PC-9 (cell line): Measurements from ENCODE around the gene ZBED1. TPM values are rescaled to one million over a fixed set of nuclear protein-coding genes. Genes with fewer than 3 reads are reported as not detected.

ENCODE experiments used
- BruUV-seq: library from RNA; stranded (reverse); fragments of 400-500 nt; replicated peaks from 2 replicates; lab custom pipeline; 2021; lab: Mats Ljungman, UMichigan
- CTCF ChIA-PET: fragments of 300-600 bp; sonication (Branson Sonifier 250); formaldehyde crosslinking; loops from one replicate; lab custom pipeline; 2022; ENCODE audit warnings: antibody characterized with exemption; lab: Charles Lee
- POLR2A ChIA-PET: fragments of 300-600 bp; sonication (Branson Sonifier 250); formaldehyde crosslinking; loops from one replicate; lab custom pipeline; 2022; ENCODE audit warnings: antibody characterized with exemption; ENCODE audit not compliant: unreplicated experiment; lab: Charles Lee
- DNase-seq, 2 experiments: peaks; one replicate each; pipeline versions ENCODE4 v3.0.0 to v3.0.0-alpha.2; 2015 to 2022; ENCODE audit warnings: mixed read lengths in 1 of 2
- H2AFZ ChIP-seq: fragments of 200-600 bp; sonication (generic); 2 replicates; pipeline ENCODE4 v1.8.1; 2017; ENCODE audit warnings: antibody characterized with exemption
- H3F3A ChIP-seq: fragments of 200-600 bp; sonication (generic); 2 replicates; pipeline ENCODE4 v1.8.1; 2017; ENCODE audit warnings: antibody characterized with exemption, mild to moderate bottlenecking, low read depth; ENCODE audit not compliant: insufficient read depth
- H3K27ac ChIP-seq: fragments of 200-600 bp; sonication (generic); 2 replicates; pipeline ENCODE4 v1.6.1; 2016; ENCODE audit warnings: mixed run types
- H3K27me3 ChIP-seq: fragments of 200-600 bp; sonication (generic); 2 replicates; pipeline ENCODE4 v1.6.1; 2016; ENCODE audit warnings: low read depth, mixed run types; ENCODE audit not compliant: insufficient read depth
- H3K36me3 ChIP-seq: fragments of 200-600 bp; sonication (generic); 2 replicates; pipeline ENCODE4 v1.6.1; 2016; ENCODE audit warnings: low read depth, mixed run types
- H3K4me1 ChIP-seq: fragments of 200-600 bp; sonication (generic); replicated peaks from 2 replicates; pipeline ENCODE4 v1.6.1; 2016; ENCODE audit warnings: mixed run types; ENCODE audit not compliant: insufficient read depth
- H3K4me2 ChIP-seq: fragments of 200-600 bp; sonication (generic); 2 replicates; pipeline ENCODE4 v1.6.1; 2017; ENCODE audit warnings: mixed run types
- H3K4me3 ChIP-seq: fragments of 200-600 bp; sonication (generic); 2 replicates; pipeline ENCODE4 v1.6.1; 2016; ENCODE audit warnings: mixed run types
- H3K79me2 ChIP-seq: fragments of 200-600 bp; sonication (generic); 2 replicates; pipeline ENCODE4 v1.6.1; 2017; ENCODE audit warnings: low read depth, mixed run types
- H3K9me2 ChIP-seq: fragments of 200-600 bp; sonication (generic); 2 replicates; pipeline ENCODE4 v1.8.1; 2017; ENCODE audit warnings: mild to moderate bottlenecking; ENCODE audit not compliant: insufficient read depth
- H3K9me3 ChIP-seq: fragments of 200-600 bp; sonication (generic); 2 replicates; pipeline ENCODE4 v1.8.1; 2016; ENCODE audit warnings: low read depth; ENCODE audit not compliant: insufficient read depth
- H4K20me1 ChIP-seq: fragments of 200-600 bp; sonication (generic); 2 replicates; pipeline ENCODE4 v1.8.1; 2017; ENCODE audit not compliant: insufficient read depth
- EZH2 ChIP-seq: fragments of 200-600 bp; sonication (generic); IDR thresholded peaks from 2 replicates; pipeline ENCODE4 v1.8.0; 2017; ENCODE audit warnings: antibody characterized with exemption, low read depth
- intact Hi-C: fragments of 100-400 bp; cut with micrococcal nuclease; formaldehyde crosslinking; loops from one replicate; pipeline ENCODE4 v1.10.0; 2022; ENCODE audit not compliant: unreplicated experiment
- total RNA-seq: library from RNA; stranded (reverse); gene quantifications from 2 replicates; pipeline ENCODE4 v1.2.3, GENCODE V29; 2021
- TF ChIP-seq, protein P1 (sequence below): fragments of 200-600 bp; sonication (generic); conservative IDR thresholded peaks from 2 replicates; pipeline ENCODE4 v1.6.1; 2017; ENCODE audit warnings: mixed run types, antibody characterized with exemption, mild to moderate bottlenecking, moderate library complexity

The ZBED1 gene
- total RNA-seq, 1 experiment from 2014 or later, result 11.1 TPM

DNA sequence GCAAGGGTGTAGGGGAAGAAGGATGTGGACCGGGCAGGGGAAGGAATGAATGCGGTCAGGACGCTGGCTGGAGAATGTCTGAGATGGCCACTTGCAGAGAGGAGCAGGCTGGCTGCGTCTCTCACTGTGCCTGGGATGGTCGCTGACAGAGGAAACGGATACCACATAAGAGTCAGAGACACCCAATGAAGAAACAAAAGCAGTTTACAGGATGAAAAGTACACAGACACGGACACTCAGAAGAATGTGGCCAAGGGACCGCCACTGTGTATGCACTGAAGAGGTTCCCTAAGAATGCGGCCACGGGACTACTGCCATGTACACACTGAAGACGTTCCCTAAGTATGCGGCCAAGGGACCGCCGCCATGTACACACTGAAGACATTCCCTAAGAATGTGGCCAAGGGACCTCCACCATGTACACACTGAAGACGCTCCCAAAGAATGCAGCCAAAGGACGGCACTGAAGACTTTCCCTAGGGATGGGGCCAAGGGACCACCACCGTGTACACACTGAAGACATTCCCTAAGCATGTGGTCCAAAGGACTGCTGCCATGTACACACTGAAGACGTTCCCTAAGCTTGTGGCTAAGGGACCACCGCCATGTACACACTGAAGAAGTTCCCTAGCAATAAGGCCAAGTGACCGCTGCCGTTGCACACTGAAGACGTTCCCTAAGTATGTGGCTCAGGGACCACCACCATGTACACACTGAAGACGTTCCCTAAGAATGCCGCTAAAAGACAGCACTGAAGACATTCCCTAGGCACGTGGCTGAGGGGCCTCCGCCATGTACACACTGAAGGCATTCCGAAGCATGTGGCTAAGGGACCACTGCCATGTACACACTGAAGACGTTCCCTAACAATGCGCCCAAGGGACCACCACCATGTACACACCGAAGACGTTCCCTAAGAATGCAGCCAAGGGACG lies 32.2 kb downstream of the ZBED1 start:
- H3K36me3 ChIP-seq, result no peaks in the 10 kb centered on the region
- ChIA-PET CTCF (no interaction called here), POLR2A (no interaction called here)
- H3K9me3 ChIP-seq, result no peaks in the 10 kb centered on the region; the same call in 1 of the 2 replicates
- H3K27me3 ChIP-seq, result no peaks in the 10 kb centered on the region
- H4K20me1 ChIP-seq, result no peaks in the 10 kb centered on the region
- no peak overlapping the region for H3K27ac ChIP-seq
- H3K9me2 ChIP-seq, result no peaks in the 10 kb centered on the region
- TF ChIP-seq, protein P1, sequence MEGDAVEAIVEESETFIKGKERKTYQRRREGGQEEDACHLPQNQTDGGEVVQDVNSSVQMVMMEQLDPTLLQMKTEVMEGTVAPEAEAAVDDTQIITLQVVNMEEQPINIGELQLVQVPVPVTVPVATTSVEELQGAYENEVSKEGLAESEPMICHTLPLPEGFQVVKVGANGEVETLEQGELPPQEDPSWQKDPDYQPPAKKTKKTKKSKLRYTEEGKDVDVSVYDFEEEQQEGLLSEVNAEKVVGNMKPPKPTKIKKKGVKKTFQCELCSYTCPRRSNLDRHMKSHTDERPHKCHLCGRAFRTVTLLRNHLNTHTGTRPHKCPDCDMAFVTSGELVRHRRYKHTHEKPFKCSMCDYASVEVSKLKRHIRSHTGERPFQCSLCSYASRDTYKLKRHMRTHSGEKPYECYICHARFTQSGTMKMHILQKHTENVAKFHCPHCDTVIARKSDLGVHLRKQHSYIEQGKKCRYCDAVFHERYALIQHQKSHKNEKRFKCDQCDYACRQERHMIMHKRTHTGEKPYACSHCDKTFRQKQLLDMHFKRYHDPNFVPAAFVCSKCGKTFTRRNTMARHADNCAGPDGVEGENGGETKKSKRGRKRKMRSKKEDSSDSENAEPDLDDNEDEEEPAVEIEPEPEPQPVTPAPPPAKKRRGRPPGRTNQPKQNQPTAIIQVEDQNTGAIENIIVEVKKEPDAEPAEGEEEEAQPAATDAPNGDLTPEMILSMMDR, result no peak
- no peak for TF ChIP-seq EZH2
- BruUV-seq, result no TSS peak
- no peak overlapping the region for H2AFZ ChIP-seq
- DNase-seq, result no peak
- H3F3A ChIP-seq, result no peaks in the 10 kb centered on the region
- no peaks in the 10 kb centered on the region for H3K4me1 ChIP-seq
- intact Hi-C loops, result no loop called here
- no peaks in the 10 kb centered on the region for H3K79me2 ChIP-seq
- no peak overlapping the region for H3K4me3 ChIP-seq
- no peak overlapping the region for H3K4me2 ChIP-seq

- no peak overlapping the region for H3K4me2 ChIP-seq
- no peaks in the 10 kb centered on the region; the same call in 1 of the 2 replicates for H3K9me3 ChIP-seq
- H2AFZ ChIP-seq, result no peak overlapping the region
- no peaks in the 10 kb centered on the region for H3K79me2 ChIP-seq
- no peak overlapping the region for H3K27ac ChIP-seq
- BruUV-seq, result no TSS peak
- ChIA-PET POLR2A (no interaction called here), CTCF (no interaction called here)
- no peak for TF ChIP-seq EZH2
- TF ChIP-seq, protein P1, result no peak
- intact Hi-C loops, result no loop called here
- no peak for DNase-seq
- no peaks in the 10 kb centered on the region for H3F3A ChIP-seq
- H3K36me3 ChIP-seq, result no peaks in the 10 kb centered on the region
- no peaks in the 10 kb centered on the region for H4K20me1 ChIP-seq
- no peak overlapping the region for H3K4me3 ChIP-seq
- no peaks in the 10 kb centered on the region for H3K4me1 ChIP-seq
- H3K9me2 ChIP-seq, result no peaks in the 10 kb centered on the region
- no peaks in the 10 kb centered on the region for H3K27me3 ChIP-seq
Measured at GRCh38 chrX:2466876-2467656, 33.7 kb downstream of the ZBED1 start.

GRCh38 chrX:2464677-2465166 lies 36.1 kb downstream of the ZBED1 start:
- no peaks in the 10 kb centered on the region for H3K79me2 ChIP-seq
- CTCF ChIA-PET, result no interaction called here
- DNase-seq, result no peak
- TF ChIP-seq, protein P1, result no peak
- no peak for TF ChIP-seq EZH2
- no peaks in the 10 kb centered on the region for H3K4me1 ChIP-seq
- no peaks in the 10 kb centered on the region for H3K9me3 ChIP-seq
- POLR2A ChIA-PET, result no interaction called here
- no peak overlapping the region for H3K27ac ChIP-seq
- H3K36me3 ChIP-seq, result no peaks in the 10 kb centered on the region
- H3K27me3 ChIP-seq, result no peaks in the 10 kb centered on the region
- H3K9me2 ChIP-seq, result no peaks in the 10 kb centered on the region
- BruUV-seq, result no TSS peak
- H2AFZ ChIP-seq, result no peak overlapping the region
- no peak overlapping the region for H3K4me2 ChIP-seq
- H3K4me3 ChIP-seq, result no peak overlapping the region
- H4K20me1 ChIP-seq, result no peaks in the 10 kb centered on the region
- intact Hi-C loops, result no loop called here
- no peaks in the 10 kb centered on the region for H3F3A ChIP-seq
